Gastroesophageal sphincter (tissue), 4 donors: ENCODE results near the gene UXS1. TPM values are rescaled to one million over a fixed set of nuclear protein-coding genes. Genes with fewer than 3 reads are reported as not detected.

Experiments used
- ATAC-seq: fragments of 150-250 bp; one replicate; pipeline ENCODE4 v1.9.1; 2016; ENCODE audit warnings: mild to moderate bottlenecking, moderate library complexity
- H3K27ac ChIP-seq, 4 donors: fragments of 200-600 bp; sonication (generic) in 3 of 4; 1 replicate in 3 of 4; 2 replicates in 1 of 4; pipeline ENCODE4 v1.5.1; 2016 to 2019
- H3K27me3 ChIP-seq: fragments of 200-600 bp; sonication (generic); one replicate; pipeline ENCODE4 v1.5.1; 2019
- H3K36me3 ChIP-seq, 2 donors: fragments of 200-600 bp; sonication (generic); one replicate each; pipeline ENCODE4 v1.5.1; 2019; ENCODE audit warnings: control low read depth in 1 of 2
- H3K4me1 ChIP-seq, 3 donors: fragments of 200-600 bp; sonication (generic); 1 replicate in 2 of 3; 2 replicates in 1 of 3; pipeline ENCODE4 v1.5.1; 2016 to 2019; ENCODE audit warnings: control low read depth in 2 of 3
- H3K4me3 ChIP-seq, 2 donors: fragments of 200-600 bp; sonication (generic); one replicate each; pipeline ENCODE4 v1.5.1; 2019; ENCODE audit warnings: mild to moderate bottlenecking in 1 of 2, moderate library complexity in 1 of 2
- H3K9me3 ChIP-seq, 3 donors: fragments of 200-600 bp; sonication (generic); one replicate each; pipeline ENCODE4 v1.5.1; 2017 to 2019; ENCODE audit warnings: control low read depth in 2 of 3
- CTCF ChIP-seq, 4 experiments: fragments of 200-600 bp in 2 of 4; fragments of 450-650 bp in 2 of 4; sonication (generic) in 1 of 4; IDR thresholded peaks; one replicate each; pipeline ENCODE4 v1.5.1; 2017 to 2019; ENCODE audit warnings: antibody characterized with exemption in 4 of 4, mild to moderate bottlenecking in 2 of 4, moderate library complexity in 2 of 4
- EP300 ChIP-seq: sonication (generic); formaldehyde crosslinking; IDR thresholded peaks from one replicate; pipeline ENCODE4 v1.6.1; 2017; ENCODE audit warnings: antibody characterized with exemption, mild to moderate bottlenecking
- POLR2A ChIP-seq, 2 donors: fragments of 450-650 bp; IDR thresholded peaks; one replicate each; pipeline ENCODE4 v1.6.1; 2017; ENCODE audit warnings: antibody characterized with exemption in 2 of 2, mild to moderate bottlenecking in 2 of 2, moderate library complexity in 1 of 2
- POLR2AphosphoS5 ChIP-seq: sonication (generic); formaldehyde crosslinking; IDR thresholded peaks from one replicate; pipeline ENCODE4 v1.6.1; 2017; ENCODE audit warnings: antibody characterized with exemption
- WGBS, 2 donors: methylation state at CpG; one replicate each; pipeline ENCODE4 v1.1.5; 2018; ENCODE audit warnings: low coverage in 1 of 2; 5-methylcytosine and 5-hydroxymethylcytosine counted together
- total RNA-seq, 4 donors: library from RNA; depleted of rRNA; stranded (reverse); fragments of >200 nt; gene quantifications; one replicate each; pipeline ENCODE4 v1.1.0, GENCODE V29; 2016

Gene UXS1
- total RNA-seq, 4 donors from 2014 or later = 34.7 to 58.9 (median 52.1) TPM

DNA sequence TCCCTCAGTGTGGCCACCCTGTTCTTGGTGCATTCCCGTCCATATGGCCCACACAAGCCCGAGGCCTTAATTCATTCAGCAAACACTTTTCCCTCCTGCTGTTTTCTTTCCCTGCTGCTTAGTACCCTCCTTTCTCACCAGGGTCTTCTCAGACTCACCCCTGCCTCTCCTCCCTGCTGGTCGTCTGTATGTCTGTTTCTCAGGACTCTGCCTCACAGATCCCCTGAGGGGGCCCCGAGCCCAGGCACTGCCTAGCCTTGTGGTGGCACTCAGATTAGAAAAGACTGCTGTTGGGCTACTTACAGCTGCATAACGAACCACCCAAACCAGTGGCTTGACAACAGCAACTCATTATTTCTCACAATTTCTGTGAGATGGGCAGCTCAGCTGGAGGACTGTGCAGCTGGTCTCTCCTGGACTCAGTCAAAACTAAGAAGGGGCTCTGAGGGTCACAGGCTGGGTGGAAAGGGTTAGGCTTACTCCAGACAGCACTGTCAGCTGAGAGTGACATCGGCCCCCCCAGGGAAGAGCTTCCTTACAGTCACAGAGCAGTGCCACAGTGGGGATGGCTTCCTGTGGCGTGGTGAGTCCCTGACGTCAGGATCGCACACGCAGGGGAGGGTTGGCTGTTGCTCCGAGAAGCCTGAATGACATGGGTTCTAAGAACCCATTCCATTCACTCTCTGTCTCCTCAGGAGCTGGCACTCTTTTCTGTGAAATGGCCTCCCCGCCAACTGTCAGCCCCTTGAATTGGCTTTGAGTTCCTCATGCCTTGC, 139.0 kb downstream of the UXS1 start:
- H3K36me3 ChIP-seq = no peaks in the 10 kb centered on the region
- no peak for TF ChIP-seq POLR2AphosphoS5
- no peak for TF ChIP-seq EP300
- no peak for TF ChIP-seq POLR2A (IDR thresholded peaks at IDR 0.05)
- TF ChIP-seq CTCF (IDR thresholded peaks at IDR 0.05) = no peak
- H3K9me3 ChIP-seq = no peaks in the 10 kb centered on the region
- H3K27ac ChIP-seq = no peak overlapping the region
- H3K4me3 ChIP-seq = no peak overlapping the region
- no peaks in the 10 kb centered on the region for H3K27me3 ChIP-seq
- WGBS, 2 donors = 78 to 89% methylated on average over 3 to 4 of the region's 12 CpGs
- no peak for ATAC-seq
- H3K4me1 ChIP-seq = peaks cover 0 to 20% (median 0%) of the 10 kb centered on the region in 3 donors

- no peak for ATAC-seq
- Histone ChIP-seq H3K9me3 (no peaks in the 10 kb centered on the region), H3K27ac (no peak overlapping the region), H3K4me3 (no peak overlapping the region), H3K36me3 (no peaks in the 10 kb centered on the region), H3K4me1 (peaks cover 0 to 12% (median 0%) of the 10 kb centered on the region in 3 donors), H3K27me3 (no peaks in the 10 kb centered on the region)
- WGBS, 2 donors = 86 to 90% methylated on average over 8 to 9 of the region's 9 CpGs
- no peak for TF ChIP-seq POLR2AphosphoS5
Measured at GRCh38 chr2:106054321-106054720, 139.8 kb downstream of the UXS1 start.

DNA sequence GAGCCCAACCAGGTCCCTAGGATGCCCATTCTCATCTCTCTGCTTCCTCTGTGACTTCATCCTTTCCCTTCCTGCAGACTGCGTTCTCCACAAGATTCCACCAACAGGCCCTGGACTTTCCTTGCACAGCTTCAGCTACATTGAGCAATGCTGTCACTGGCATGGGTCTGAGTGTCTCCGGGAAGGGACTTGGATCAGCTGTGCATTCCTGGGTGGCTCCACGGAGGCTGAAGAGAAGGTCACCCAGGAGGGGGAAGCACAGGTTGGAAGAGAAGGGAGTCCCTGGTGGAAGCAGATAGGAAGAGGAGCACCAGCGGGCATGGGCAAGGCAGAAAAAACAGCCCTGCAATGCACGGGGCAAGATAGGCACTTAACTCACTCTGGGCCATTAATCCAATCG, 140.5 kb downstream of the UXS1 start:
- 86 to 90% methylated on average over 3 to 4 of the region's 6 CpGs for WGBS, 2 donors
- H3K27ac ChIP-seq = no peak overlapping the region
- no peaks in the 10 kb centered on the region for H3K9me3 ChIP-seq
- ATAC-seq = no peak
- no peak overlapping the region for H3K4me3 ChIP-seq
- TF ChIP-seq CTCF (IDR thresholded peaks at IDR 0.05) = no peak
- TF ChIP-seq POLR2A (IDR thresholded peaks at IDR 0.05) = no peak
- no peak for TF ChIP-seq POLR2AphosphoS5
- TF ChIP-seq EP300 = no peak
- H3K36me3 ChIP-seq = no peaks in the 10 kb centered on the region
- H3K27me3 ChIP-seq = no peaks in the 10 kb centered on the region
- H3K4me1 ChIP-seq = peaks cover 0 to 12% (median 0%) of the 10 kb centered on the region in 3 donors

- ATAC-seq = no peak
- TF ChIP-seq CTCF (IDR thresholded peaks at IDR 0.05) = no peak
- TF ChIP-seq POLR2A (IDR thresholded peaks at IDR 0.05) = no peak
- no peak for TF ChIP-seq POLR2AphosphoS5
- no peak for TF ChIP-seq EP300
- Histone ChIP-seq H3K4me3 (no peak overlapping the region), H3K27me3 (no peaks in the 10 kb centered on the region), H3K4me1 (peaks cover 0 to 12% (median 0%) of the 10 kb centered on the region in 3 donors), H3K27ac (no peak overlapping the region), H3K36me3 (no peaks in the 10 kb centered on the region), H3K9me3 (no peaks in the 10 kb centered on the region)
- 53% methylated on average over 2 of the region's 2 CpGs; no CpG with 5 or more reads in 1 of the 2 donors for WGBS, 2 donors
Measured at GRCh38 chr2:106053116-106053515, 141.0 kb downstream of the UXS1 start.

DNA sequence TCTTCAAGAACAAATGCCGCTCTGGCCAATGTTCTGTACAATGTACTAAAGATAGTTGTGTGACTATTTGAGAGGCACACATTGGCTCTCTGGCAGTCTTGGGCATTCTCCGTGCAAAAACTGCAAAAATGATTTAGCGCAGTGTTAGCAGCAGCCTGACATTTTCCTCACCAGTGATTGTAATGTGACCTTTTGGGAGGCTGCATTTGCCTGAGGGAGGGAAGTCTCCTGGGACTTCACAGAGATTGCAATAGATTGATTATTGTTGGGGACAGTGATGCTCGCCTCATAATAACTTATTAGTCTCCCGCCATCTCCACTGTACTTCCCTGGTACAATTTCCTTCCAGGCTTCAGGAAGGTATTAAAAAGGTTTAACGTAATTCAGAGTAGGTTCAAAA, 149.2 kb downstream of the UXS1 start:
- 88 to 92% methylated on average over 6 of the region's 6 CpGs for WGBS, 2 donors
- TF ChIP-seq POLR2AphosphoS5 = no peak
- TF ChIP-seq CTCF (IDR thresholded peaks at IDR 0.05) = no peak
- no peak for TF ChIP-seq POLR2A (IDR thresholded peaks at IDR 0.05)
- no peak for TF ChIP-seq EP300
- no peaks in the 10 kb centered on the region for H3K9me3 ChIP-seq
- no peaks in the 10 kb centered on the region for H3K27me3 ChIP-seq
- H3K4me3 ChIP-seq = no peak overlapping the region
- H3K27ac ChIP-seq = no peak overlapping the region
- peaks cover 0 to 15% (median 0%) of the 10 kb centered on the region in 3 donors for H3K4me1 ChIP-seq
- ATAC-seq = no peak
- no peaks in the 10 kb centered on the region for H3K36me3 ChIP-seq
